Anterior cingulate cortex (tissue), 58 donors: ENCODE data around the gene CDH4.

ENCODE experiments used
- DNase-seq, 58 donors: peaks; one replicate each; lab custom pipeline; 2025; lab: John Stamatoyannopoulos, UW

The CDH4 gene

DNA sequence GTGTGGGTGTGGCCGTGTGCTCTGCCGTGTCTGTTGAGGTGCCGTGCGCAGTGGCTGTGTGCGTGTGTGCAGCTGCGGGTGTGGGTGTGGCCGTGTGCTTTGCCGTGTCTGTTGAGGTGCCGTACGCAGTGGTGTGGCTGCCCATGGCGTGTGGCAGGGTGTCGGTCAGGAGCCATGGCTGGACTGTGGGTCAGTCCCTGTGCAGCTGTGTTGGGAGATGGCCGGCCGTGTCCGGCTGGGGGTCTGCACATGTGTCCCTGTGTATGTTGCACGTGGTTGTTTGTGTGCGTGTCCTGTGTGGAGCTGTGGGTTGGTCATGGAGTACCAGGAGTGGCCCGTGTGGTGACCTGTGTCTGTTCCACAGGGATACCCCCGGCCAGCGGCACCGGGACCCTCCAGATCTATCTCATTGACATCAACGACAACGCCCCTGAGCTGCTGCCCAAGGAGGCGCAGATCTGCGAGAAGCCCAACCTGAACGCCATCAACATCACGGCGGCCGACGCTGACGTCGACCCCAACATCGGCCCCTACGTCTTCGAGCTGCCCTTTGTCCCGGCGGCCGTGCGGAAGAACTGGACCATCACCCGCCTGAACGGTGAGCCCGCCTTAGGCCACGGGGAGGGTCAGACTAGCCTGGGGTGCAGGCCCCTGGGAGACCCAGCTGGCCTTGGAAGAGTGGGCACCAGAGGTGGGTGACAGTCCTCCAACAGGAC, 675.9 kb downstream of the CDH4 start:
- DNase-seq = no peak

DNA sequence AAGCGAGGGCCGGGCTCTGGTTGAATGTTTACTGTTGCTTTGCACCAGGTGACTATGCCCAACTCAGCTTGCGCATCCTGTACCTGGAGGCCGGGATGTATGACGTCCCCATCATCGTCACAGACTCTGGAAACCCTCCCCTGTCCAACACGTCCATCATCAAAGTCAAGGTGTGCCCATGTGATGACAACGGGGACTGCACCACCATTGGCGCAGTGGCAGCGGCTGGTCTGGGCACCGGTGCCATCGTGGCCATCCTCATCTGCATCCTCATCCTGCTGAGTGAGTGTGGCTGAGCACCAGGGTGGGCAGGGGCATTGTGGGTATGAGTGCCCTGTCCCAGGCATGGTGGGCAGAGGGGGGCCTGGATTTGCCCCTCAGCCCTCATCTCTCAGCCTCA, 677.5 kb downstream of the CDH4 start:
- DNase-seq = no peak

GRCh38 chr20:61929971-61930666, 678.1 kb downstream of the CDH4 start:
- DNase-seq = no peak

- no peak for DNase-seq
Measured at GRCh38 chr20:61930776-61931475, 678.9 kb downstream of the CDH4 start.

GRCh38 chr20:61931476-61932198, 679.6 kb downstream of the CDH4 start:
- no peak for DNase-seq

DNA sequence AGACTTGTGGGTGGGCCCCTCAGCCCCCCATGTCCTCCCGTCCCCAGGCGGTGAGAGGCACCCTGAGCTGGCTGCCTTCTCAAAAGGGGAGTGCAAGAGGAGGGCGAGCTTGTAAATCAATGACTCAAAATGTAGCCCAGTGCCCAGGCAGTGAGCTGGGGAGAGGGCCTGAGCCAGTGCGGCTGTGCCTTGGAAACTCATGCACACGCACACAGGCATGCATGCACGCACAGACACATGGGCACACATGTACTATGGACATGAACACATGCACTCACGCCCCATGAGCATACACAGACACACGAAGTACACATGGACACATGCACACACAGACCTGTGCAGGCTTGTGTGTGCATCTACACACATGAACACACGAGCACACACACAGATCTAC, 680.1 kb downstream of the CDH4 start:
- DNase-seq = no peak

DNA sequence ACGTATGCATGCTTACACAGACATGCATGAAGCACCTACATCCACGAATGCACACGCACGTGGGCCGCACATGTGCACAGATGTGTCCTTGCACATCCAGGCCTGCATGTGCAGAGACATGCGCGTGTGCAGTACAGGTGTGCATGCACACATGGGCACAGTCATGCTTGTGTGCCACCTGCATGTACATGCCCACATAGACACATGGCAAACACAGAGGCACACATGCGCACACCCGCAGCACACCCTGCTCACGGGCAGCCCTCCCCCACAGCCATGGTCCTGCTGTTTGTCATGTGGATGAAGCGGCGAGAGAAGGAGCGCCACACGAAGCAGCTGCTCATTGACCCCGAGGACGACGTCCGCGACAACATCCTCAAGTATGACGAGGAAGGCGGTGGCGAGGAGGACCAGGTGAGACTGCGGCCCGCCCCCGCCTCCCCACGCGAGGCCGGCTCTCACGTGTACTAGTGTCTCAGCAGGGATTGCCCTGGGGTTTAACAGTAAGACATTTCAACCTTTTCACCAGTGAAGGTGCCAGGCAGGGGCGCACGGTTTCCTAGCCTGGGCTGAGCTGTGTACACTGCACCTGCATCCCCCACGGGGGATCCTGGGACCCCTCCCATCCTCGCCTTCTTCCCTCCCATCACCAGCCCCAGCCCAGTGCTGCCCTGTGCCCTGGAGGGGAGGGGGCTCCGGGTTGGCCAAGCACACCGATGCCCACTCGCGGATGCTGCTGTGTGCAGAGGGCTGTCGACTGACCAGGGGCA, 680.8 kb downstream of the CDH4 start:
- no peak for DNase-seq

DNA sequence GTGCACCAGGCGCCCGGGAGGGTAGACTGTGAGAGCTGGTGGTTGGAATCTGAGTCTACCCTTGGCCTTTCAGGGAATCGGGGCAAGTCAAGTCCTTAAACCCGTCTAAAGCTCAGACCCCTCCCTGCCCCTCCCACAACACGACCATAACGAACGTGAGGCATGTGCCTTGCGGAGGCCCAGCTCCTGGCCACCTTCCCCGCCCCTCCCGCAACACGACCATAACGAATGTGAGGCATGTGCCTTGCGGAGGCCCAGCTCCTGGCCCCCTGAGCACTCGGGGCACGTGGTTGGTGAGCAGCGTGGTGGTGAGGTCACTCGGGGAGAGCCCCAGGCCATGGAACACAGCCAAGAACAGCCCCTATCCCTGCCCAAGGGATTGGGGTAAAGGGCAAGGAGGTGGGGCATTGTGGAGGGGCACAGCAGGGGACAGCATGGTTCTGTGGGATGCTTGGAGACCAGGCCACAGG, 681.5 kb downstream of the CDH4 start:
- DNase-seq = no peak

DNA sequence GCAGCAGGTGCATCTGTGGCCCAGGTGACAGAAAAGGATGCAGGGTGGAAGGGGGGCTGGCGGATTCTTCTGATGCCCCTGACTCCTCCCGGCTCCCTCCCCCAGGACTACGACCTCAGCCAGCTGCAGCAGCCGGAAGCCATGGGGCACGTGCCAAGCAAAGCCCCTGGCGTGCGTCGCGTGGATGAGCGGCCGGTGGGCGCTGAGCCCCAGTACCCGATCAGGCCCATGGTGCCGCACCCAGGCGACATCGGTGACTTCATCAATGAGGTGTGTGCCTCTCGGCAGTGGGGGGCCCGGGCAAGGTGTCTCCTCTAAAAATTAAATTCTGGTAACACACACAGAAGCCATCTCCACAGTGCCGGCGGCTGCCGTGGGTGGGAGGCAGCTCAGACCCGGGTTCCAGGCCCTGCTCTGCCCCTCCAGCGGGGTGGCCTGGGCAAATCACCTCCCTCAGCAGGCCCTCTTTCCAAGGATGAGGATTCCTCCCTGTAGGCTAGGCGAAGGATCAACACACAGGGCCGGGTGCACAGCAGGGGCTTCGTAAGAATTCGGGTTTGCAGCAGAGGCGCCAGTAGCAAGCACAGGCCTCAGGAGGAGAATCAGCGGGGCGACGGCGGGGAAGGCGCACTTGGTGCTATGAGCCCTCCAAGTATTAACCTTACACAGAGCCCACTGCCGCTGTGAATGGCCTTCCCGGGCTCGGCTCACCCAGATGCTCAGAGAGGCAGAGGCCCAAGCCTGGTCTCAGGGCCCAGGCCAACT, 682.1 kb downstream of the CDH4 start:
- no peak for DNase-seq

DNA sequence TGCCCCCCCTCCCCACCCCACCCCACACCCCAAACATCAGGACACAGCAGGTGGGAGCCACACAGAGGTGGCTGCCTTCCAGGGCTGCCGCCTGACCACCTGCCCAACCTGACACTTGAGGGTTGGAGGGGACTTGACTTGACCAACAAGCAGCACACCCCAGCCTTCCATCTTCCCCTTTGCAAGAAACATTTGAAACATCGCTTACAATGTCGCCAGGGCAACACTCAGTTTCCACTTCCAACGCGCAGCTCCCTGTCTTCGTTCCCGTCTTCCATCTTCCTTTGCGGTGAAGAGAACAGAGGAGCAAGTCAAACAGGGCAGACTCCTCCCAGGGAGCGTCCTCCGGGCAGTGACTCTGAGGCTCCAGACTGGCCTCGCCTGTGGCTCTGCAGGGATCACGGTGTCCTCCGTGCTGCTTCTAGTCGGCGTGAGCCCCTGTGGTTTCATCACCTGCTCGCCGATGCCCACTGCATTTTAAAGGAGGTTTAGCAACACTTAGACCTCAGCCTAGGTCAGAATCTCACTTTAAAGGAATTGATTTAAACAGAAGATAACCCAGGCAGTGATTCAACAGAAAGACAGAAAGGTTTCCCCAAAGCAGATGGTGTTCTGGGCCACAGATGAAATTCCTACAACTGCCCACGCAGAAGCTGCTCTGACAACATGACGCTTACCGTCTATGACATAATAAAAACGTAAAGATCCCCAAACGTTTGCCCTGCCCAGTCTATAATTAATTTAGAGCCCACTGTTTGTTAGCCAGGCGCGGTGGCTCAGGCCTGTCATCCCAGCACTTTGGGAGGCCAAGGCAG, 682.9 kb downstream of the CDH4 start:
- peak in 3 of 58 donors; percentile 5 to 23 (median 6) for DNase-seq

DNA sequence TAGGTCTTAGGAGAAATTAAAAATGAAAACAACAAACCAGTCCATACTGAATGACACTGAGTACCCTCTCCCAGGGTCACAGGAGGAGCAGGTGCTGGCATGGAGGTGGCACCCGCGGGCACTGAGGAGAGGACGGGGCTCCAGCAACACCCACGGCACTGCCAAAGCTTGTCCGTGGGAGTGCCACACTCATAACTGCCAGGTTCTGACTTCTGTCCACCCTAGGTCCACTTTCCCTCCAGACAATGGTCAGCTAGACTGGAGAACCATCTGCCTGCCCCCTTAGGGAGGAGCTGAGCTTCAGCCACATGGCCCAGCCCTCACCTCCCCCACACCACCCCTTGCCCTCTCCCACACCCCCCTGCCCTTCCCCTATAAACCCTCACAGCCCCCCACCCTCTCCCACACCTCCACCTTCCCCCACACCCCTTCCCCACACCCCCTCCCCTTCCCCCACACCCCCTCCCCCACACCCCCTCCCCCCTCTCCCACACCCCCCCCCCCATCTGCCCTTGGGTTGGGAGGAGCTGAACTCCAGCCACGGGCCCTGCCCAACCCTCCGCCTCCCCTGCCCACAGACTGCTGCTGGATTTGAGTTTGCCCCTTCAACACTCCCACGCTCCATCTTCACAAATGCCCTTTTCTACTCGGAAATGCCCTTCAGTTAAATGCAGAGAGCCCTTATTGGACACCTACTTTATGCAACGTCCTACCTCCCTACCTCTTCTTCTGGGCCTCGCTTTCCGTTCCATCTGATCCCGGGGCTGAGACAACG, 684.1 kb downstream of the CDH4 start:
- no peak for DNase-seq

- no peak for DNase-seq
Measured at GRCh38 chr20:61936701-61937131, 684.7 kb downstream of the CDH4 start.

DNA sequence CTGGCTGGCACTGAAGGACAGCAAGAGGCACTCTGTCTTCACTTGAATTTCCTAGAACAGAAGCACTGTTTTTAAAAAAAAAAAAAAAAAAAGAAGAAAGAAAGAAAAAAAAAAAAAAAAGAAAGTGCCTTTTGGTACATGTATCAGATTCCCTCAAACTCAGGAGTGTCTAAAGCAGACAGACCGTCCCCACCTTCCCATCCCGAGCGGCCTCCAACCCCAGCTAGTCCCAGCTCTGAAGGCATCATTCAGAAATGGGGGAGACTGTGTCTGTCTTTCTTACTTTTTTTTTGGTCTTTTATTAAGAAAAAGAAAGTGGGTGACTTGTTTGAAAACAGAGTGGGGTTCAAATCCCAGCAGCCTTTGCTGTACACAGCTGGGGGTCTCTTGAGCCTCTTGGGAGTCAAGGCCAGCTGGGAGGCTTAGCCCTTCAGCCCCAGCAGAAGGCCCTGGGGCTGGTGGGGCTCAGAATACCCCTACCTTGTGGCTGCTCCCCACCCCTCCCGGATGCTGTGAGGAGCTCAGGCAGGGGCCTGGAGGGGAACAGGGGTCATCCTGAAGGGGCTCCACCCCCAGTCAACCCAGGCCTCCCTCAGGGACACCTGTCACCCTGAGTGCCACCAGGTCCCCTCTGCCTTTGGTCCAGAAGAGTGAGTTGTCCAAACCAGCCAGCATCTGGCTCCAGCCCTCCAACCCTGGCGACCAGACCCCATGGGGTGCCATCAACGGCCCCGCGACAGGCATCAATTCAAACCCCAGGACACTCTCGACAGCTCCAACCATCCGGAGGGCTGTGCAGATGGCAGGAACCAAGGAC, 685.3 kb downstream of the CDH4 start:
- no peak for DNase-seq

- DNase-seq = no peak
Measured at GRCh38 chr20:61937963-61938838, 686.1 kb downstream of the CDH4 start.

DNA sequence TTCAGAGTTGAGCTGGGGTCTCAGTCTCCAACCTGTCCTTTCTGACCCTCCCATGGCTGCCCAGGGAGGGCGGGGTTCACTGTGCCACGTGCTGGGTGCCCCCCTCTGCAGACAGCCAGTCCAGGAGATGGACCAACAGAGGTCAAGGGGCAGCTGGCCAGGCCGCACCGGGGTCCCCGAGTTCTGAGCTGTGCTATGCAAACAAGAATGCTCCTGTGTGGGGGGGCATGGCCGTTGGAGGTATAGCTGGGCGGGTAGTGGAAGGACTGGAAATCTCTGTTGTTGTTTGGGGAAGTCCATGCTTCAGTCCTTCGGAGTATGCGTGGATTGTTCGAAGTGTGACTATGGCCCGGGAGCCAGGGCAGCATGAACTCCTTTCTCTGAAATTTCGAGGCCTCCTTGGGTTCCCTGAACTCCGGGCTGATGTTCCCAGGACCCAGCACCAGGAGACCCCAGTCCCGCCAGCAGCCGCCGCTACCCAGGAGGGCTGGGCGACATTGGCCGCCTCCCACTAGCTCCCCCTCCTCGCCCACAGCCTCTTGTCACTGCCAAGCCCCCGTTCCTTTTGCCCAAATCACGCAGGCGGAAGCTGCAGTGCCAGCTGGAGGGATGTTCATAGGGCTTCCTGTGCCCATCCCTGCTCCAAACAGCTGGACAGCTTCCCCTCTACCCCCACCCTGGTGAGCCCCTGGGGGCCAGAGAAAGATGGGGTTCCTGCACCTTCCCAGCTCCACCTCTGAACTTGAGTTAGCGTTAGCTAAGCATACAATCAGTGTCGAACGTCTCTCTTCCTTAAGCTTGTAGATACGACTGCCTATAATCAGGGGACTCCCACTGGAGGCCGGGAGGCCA, 687.0 kb downstream of the CDH4 start:
- no peak for DNase-seq
